ENCODE measurements around the gene QPCT.
A peak's percentile ranks its signal among the peaks of the same experiment; 100 is the strongest.
"Not testable (repeated sequence)": the region's sequence is repeated elsewhere in the genome, so short reads cannot be mapped to it uniquely, and the experiment has no call there.

QPCT gene

DNA sequence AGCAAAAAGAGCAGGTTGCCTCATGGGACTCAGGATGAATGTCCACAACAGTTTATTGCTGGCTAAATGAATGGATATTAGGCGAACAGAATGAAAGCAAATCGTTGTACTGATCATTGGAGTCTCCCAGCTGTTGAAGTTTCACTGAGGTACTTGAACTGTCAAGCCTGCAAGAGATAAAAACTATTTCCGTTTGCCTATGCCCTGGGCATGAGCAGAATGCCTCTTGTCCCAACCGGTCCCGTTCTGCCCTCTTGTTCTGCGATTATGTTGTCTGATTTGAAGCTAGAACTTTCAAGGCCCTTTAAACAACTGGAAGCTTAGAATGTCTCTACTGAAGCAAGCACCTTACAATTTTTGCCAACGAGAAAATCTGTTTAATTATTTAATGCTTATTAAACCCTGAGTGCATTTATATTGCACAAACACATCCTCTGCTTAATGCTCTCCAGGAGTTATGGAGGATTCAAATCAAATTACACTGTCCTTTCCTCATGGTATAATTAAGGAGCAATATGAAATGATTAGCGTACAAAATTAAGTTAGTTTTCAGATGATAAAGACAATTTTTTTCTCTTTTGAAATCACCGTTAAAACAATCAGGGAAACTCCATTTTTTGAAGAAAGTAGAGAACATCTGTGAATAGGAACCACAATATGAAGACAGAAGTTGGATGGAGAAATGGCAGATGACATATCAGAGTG lies 17.7 kb downstream of the QPCT start:
- DNase-seq: no peak

DNA sequence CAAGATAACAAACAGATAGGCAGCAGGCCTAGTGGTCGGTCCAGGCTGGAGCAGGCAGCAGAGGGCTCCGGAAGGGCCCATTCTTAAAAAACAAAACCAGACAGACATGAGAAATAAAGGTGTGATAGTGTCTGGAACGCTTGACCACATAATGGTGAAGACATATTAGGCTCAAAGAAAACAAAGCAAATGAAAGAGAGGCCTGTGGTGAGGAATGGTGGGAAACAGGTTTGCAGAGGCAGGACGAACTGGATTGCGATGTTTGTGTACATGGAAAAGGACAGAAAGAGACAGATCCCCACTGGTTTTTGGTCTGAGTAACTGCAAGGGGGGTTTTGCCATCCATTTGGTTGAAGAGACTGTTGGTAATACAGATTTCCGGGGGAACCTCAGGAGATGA lies 19.9 kb downstream of the QPCT start:
- DNase-seq: no peak

DNA sequence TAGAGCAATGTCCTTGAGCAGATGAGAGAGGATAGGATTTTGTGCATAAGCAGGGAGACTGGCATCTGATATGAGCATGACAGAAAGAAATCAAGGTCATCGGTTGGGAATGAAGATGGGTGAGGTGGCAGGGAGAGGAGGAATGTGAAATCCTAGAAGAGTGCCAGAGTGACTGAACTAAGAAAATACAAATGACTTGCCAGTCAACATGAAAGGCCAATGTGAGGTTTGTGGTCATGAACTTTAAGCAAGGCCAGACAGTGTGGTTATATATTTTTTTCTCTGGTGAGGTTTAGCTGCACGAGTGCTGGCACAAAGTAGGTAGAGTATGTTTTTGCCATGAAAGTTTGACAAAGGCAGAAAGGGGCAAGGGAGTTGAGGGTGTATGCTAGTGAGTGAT lies 21.2 kb downstream of the QPCT start:
- no peak for DNase-seq

DNA sequence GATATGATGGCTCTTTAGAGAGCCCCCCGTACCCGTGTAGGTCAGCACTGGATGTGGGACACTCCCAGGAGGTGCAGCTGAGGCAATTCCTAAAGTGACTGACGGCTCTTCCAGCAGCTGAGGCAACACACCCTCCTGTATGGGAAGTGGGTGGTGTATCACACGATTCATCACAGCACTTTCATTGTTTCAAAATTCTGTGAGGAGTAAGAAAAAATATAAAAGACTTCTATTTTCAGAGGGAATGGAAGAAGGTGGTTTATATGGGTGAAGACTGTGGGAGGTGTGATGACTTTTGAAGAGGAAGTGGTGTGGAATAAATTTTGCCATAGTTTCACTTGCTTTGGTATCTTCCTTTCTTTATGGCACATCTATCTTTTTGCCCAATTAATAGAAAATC lies 22.3 kb downstream of the QPCT start:
- DNase-seq: no peak

DNA sequence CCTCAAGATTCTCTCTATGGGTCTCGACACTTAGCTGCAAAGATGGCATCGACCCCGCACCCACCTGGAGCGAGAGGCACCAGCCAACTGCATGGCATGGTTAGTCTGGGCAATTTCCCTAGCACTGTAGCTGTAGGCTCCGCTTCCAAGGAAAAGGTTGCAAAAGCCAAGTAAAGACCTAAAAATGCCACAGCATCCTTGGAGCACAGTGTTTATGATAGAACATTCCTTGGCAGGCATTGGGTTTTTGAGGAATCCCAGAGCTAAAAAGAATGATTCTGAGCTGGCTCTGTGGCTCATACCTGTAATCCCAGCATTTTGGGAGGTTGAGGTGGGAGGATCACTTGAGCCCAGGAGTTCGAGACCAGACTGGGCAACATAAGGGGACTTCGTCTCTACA lies 22.9 kb downstream of the QPCT start:
- no peak for DNase-seq

DNA sequence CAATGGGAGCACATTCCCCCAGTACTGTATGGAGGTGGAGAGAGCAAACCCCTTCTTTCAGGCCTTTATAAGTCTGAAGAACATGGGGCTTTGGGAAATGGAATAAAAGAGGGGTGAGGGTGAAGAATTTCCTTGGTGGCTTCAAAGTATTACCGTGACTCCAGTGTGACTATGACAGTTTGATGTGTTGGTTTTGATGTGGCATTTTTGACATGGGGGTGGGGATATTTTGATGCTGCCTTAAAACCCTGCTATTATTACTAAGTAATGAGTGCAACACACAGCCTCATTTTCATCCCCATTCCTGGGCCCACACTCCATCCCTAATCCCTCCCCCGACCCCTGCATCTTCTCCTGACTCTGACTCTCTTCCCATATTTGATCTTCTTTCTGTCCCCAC lies 23.6 kb downstream of the QPCT start:
- DNase-seq: peak; percentile 26 to 48

DNA sequence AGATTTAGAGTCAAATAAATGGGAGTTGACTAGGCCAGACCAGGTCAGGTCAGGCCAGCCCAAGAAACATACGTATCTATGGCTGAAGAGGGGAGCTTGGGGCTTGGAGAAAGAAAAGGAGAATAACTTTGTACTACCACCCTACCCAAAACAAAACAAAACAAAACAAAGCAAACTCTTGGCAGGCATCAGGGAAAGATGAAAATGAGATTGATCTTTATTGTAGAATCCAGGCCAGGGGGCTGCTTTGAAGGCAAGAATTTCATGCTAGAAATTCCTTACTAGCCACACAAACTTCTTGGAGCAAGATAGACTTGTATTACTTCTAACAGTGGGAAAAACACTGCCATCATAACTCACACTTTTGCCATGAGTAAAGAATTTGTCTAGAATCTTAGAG lies 26.2 kb downstream of the QPCT start:
- no peak for DNase-seq

DNA sequence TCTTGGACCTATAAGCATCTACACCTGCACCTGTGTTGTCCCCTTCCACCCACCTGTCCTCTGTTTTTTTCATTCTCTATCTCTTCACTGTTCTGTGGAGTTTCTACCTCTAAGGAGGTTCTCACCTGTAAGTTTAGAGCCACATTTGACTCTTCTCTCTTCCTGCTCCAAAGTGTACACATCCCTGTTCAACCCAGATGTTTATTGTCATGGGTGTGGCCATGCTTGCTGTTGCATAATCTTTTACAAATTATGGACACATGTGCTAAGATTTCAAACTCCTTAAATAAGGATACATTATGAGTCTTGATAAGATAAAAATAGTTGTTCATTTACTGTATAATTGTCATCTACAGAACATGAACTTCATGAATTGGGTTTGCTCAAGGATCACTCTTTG lies 27.6 kb downstream of the QPCT start:
- no peak for DNase-seq

DNA sequence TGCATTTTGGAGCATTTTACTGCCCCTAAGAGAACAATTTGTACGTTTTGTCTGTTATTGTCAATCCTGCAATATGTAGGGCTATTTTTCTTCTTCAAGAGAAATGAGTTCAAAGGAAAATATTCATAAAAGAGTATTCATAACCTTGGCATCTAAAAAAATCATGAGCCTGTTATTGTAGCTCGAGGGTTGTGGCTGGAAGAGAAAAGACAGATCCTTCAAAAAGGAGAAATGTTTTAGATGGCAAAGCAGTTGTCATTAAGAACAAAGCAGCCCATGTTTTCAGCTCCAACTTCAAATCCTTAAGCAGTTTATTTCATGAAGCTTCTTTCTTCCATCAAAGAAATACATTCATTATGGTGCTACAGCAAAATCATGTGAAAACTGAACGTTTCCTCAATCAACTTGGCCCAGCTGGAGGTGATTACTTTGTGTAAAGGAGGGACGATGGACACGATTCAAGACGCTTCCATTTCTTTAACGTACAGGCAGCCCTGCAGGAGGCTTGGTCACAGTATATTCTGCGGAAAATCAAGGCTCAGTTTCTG lies 31.4 kb downstream of the QPCT start:
- no peak for DNase-seq

DNA sequence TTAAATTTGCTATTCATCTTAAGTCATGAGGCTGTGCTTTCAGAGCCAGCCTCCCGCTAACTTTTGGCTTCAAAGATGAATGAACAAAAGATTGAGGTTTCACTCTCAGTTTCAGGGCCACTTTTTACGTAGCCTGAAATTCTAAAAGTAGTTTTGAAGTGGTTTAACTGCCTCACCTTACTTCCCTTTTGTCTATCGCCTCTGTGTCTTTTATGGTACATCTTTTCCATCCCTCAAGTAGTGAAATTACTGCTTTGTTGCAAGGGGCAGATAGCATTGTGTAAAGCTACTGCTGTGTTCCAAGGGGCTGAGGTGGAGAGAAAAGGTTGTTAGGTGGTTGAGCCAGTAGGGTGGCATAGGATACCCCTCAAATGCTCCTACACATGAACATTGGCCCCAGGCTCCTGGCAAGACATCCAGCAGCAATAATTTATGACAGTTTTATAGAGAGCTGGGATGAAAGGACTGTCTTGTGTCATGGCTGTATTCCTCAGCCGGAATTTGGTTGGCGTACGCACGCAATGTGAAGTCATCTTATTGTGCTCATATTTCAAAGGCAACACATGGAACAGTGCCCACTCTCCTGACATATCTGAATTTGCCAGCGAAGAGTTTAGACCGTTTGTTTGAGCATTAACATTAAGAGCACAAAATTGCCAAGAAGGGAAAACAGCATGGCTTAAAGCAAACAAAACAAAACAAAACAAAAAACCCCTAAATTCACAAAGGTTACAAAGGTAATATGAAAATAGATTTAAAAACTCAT lies 32.2 kb downstream of the QPCT start:
- peak; percentile 29 to 44 for DNase-seq

DNA sequence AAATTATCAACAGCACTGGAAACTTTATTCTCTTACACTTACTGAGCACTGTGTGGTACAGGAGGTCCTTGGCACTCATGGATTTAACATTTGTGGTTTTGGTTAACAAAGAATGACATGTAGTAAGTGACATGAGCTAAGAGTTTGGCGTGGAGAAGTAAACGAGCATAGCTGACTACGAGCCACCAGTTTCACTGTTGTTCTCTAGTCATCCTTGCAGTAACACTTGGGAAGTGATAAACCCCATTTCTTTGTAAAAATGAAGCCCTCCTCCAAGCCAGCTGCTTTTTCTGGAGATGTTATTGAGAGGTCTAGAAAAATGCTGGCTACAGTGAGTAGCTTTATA lies 32.7 kb downstream of the QPCT start:
- DNase-seq: no peak

DNA sequence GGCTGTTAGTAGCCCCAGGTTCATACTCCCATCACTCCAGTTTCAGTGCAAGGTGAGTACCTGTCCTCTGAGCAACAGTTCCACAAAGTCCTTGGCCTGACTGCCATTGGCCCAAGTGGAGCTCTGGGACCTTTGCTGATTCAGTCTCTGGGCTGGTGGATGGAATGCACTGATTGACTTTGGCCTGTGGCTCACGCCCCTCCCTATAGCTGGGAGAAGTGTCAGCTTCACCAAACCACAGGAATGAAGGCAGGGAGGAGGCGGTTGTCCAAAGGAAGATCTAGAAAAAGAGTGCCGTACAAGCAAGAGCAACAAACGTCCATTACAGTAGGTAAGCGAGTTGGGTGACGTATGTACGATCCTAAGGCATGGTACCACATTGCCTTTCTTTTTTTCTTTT lies 34.0 kb downstream of the QPCT start:
- DNase-seq: no peak

DNA sequence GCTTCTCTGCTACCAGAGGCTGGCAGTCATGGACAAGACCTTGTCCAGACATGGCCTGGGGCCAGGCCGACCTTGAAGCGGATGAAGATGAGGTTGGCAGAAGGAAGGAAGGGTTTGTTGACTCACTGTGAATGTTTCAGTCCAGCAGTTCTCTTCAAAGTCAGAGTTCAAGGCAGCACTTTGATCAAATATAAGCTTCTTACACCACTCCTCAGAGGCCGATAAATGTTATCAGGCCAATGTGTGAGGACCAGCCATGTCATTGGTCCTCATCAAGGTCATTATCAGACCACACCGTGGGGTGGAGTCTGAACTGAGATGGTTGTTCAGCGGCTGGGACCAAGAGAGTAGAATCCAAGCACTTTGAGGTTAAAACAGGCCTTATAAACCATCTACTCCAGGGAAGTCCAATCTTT lies 35.5 kb downstream of the QPCT start:
- DNase-seq: no peak

DNA sequence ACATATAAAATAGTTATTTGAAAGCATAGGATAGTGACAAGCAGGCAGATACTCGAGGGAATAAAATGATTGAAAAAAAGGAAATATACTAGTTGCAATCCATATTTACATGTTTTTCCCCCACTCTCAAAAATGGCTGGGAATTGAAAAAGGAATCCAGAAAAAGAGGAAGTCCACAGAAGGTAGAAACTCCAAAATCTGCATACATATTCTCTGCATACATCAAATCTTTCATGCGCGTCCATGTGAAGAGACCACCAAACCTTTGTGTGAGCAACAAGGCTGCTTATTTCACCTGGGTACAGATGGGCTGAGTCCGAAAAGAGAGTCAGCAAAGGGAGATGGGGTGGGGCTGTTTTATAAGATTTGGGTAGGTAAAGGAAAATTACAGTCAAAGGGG lies 36.4 kb downstream of the QPCT start:
- DNase-seq: not testable (repeated sequence)

DNA sequence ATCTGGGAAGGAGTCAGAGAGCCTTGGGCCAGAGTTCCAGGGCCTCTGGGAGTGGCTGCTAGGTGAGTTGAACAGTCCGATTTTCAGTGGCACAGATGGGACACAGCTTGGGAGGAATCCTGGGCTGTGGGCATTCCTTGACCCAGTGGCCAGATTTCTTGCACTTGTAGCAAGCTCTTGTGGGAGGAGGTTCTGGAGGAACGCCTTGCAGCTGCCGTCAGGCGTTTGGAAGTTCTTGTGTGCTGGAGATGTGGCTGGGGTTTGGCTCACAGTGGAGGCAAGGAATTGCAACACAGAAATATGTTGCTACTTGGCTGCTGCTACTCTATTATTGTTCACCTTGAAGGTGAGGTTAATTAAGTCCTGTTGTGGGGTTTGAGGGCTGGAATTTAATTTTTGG lies 39.8 kb downstream of the QPCT start:
- not testable (repeated sequence) for DNase-seq

DNA sequence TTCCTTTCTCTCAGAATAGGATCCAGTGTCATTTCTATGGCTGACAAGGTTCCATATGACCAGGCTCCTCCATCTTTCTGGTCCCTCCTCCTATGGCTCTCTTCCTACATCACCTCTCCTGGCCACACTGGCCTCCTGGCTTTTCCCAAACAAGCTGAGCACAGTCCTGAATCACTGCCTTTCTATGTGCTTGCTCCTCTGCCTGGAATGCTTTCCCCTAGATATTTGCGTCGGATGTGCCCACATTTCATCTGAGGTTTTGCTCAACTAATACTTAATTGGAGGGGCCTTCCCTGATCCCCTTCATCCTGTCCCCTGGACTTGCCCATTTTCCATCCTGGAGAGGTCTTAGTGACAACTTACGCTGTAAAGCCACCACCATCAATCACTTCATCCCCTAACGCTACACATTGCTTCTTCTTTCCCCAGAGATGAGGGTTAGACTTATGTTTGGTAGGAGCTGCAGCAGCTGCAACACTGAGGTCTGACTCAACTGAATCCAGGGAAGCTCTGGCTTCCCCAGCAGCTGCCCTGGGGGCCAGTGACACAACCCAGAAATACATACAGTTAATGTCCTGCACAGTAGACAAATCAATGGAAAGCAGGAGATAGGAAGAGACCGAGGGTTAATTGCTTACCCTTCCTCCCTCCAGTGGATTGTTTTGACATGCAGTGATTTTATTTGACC lies 42.9 kb downstream of the QPCT start:
- no peak for DNase-seq

DNA sequence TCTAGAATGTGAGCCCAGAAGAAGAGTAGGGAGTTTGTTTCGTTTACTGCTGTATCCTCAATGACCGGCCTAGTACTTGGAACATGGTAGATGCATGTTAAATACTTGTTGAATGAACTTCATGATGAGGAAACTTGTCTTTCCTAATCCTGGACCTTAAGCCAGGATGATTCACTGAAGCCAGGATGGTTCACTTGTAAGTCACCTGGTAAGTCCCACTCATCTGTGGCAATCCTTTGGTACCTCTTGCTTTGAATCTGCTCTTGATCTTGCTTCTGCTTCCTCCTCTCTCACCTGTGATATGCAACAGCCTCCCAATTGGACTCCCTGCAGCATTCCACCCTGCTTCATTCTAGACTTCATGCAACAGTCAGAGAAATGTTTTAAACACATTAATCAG lies 43.6 kb downstream of the QPCT start:
- no peak for DNase-seq

DNA sequence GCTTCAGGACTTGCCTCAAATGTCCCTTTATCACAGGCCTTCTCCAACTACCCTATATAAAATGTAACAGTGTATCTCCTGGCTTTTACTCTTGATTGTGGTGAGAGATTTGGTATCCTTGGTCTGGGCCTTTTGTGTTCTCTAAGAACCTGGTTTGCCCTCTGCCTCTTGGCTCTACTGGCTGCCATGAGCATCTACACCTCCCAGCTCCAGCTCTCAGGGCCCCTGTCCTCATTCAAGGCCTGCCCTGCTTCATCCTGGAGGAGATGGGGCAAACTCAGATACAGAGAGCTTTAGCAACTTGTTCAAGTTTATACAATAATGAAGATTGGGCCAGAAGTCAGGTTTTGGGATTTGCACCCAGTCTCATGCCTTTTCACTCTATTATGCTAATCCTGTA lies 45.0 kb downstream of the QPCT start:
- DNase-seq: no peak

DNA sequence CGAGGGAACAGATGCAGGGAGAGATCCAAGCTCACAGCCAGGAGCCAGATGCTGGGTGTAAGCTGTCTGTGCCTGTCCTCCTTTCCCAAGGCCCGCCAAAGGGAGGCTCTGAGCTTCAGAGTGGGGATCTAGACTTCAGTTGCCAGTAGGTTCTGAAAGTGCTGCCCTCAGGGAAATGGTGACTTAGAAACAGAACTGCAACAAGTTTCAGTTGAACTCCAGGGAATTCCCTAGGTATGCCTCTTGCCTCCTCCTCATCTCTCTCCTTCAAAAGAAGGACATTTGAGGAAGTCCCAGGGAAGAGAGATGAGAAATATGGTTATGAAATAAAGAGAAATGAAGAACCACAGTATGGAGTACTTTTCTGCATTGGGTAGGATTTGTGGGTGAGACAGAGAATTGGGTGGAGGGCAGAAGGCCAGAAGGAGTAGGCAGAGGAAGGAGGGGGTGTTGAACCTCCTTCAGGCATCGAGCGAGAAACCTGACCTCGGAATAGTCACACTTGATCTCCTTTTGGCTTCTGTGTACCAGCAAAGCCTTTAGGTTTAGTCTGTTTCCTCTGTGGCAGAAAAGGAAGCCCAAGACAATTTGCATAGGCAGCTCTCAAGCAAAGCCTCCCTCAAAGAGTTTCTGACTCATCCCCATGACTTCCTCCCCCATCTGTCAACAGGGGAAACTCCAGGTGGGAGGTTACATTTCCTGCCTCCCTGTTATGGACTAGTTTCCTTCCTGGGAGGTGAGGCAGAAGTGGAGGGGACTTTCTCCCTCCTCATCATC lies 45.7 kb downstream of the QPCT start:
- DNase-seq: peak; percentile 67 to 68

DNA sequence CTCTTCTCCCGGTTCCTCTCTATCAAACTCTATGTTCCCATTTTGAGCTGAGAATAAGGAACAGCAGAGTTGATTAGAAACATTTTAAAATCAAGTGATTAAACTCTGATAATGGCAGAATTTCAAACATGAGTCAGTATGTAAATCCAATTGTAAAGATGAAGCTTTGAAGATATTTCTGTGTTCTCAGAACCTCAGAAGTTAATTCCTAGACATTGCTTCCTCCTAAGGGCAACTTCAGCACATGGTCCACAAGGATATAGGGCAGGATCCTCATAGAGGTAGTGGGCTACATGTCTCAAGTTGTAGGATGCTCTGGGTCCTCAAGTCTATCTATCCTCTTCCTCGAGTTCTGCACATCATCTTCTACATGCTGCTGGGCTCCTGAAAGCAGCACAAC lies 46.3 kb downstream of the QPCT start:
- DNase-seq: no peak

DNA sequence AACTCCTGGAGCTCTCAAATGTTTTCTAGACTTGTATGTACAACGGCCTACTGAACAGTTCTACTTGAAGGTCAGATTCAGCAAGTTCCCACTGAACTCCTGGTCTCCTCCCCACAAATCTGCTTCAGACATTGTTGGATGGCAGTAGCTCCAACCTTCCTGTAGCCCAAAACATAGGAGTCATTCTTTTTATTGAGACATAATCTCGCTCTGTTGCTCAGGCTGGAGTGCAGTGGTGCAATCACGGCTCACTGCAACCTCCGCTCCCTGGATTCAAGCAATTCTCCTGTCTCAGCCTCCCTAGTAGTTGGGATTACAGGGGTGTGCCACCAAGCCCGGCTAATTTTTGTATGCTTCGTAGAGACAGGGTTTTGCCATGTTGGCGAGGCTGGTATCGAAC lies 47.3 kb downstream of the QPCT start:
- DNase-seq: no peak

DNA sequence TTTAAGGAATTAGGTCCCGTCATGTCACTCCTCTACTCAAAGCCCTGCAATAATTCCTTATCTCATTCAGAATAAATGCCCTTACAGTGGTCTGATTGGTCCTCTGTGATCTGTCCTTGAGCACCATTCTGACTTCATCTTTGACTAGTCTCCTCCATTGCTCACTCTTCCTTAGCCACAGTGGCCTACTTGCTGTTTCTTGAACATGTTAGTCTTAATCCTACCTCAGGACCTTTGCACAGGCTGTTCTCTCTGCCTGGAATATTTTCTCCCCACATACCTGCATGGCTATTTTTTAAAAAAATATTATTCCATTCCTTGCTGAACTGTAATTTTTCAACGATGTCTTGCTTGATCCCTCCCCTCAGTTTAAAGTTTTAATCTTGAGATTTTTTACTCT lies 48.0 kb downstream of the QPCT start:
- no peak for DNase-seq

DNA sequence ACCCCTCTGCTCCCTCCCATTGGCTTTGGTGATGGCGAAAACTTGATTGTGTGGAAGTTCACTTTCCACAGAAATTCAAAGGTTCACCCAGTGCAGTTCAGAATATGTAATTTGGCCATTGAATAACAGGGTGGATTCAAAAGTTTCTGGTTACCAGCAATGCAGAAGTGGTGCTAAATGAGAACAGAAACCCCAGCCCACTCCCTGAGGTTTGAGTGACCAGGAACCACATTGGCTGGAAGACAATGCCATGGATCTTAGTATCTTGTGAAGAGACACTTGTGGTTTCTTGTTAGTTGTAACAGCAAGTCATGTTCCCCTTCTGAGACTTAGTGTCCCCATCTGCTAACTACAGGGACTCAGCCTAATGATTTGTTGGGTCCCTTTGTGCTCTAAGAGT lies 49.8 kb downstream of the QPCT start:
- DNase-seq: no peak
